NCI-H1105 treated with DMSO at 0.1 percent for 48 hours (cell line): Measurements from ENCODE around the gene CD47.
A peak's percentile ranks its signal among the peaks of the same experiment; 100 is the strongest.

ENCODE experiments used
- DNase-seq: peaks from one replicate; lab custom pipeline; 2025; lab: John Stamatoyannopoulos, UW

The CD47 gene

DNA sequence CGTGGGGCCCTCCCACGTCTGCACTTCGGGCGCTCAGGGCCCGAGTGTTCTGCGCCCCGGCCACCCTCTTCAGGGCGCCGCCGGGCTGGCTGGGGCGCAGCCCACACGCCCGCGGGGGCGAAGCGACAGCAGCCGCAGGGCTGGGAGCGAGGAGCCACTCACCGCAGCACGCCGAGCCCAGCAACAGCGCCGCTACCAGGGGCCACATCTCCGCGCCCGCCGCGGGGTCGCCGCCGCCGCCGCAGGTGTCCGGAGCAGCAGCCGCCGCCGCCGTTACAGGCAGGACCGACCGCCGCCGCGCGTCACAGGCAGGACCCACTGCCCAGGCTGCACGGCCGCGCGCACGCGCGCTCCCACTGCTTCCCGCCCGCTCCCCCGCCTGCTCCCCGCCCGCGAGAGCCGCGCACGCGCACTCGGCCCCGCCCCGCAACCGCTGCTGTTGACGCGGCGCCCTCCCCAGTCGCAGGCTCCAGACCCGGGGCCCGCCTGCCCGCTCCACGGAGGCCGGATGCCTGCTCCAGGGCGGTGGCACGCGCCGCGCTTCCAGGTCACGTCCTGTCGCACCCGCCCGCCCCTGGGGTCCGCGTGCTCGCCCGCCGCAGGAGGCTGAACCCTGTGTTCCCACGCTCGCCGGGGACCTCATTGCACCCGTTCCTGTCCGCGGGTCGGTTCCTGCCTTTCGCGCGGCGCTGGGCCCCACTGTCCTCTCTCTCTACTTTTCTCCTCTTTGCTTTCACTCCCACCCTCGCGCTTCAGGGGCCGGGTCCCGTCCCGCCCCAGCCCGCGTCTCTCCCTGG, at the start of gene CD47:
CD47 (minus strand) TSS at position 331 of the 797 bp plus-strand sequence; CDS start at position 208, 123 bp downstream.
- peak; percentile 87 for DNase-seq

GRCh38 chr3:108137460-108137814, 46.6 kb upstream of the CD47 start:
- peak; percentile 60 for DNase-seq

DNA sequence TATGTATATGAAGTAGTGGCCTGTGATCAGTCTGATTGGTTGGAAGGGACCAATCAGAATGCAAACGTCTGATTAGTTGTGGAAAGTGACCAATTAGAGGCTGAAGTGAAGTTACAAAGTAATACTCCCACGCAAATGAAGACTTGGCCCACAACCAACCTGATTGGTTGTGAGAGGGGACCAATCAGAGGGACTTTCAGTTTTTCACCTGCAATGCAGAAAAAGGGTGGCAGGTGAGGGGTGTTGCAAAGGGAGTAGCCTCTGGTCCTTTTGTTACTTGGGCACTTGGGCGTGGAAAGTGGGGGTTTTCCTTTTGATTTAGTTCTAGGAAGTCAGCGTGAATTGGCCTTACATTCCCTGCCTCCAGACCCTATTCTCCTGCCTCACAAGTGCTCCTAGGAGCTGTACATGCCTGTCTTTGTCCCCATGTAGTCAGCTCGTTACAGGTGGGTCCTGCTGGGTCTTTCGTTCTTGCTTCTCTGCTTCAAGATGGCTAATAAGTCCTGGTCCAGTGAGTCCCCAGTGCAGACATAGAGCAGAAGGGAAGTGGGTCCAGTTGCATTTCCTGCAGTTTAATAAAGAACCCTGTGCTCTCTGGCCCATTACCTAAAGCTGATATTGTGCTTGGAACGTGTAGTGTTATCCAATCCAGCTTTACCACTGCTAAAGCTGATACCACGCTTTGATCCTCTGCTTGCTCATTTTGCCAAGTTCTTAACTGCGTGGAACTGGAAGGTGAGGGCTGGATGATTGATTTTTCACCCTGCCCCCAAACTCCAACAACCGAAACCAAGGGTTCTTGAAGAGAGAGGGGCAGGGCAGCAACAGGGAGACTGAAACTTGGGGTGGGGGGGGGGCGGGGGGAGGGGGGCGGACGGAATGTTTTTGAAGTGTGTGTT, 46.0 kb upstream of the CD47 start:
- DNase-seq: peak; percentile 60

- DNase-seq: no peak
These were observed 43.7 kb upstream of the CD47 start for GRCh38 chr3:108134555-108134880.

DNA sequence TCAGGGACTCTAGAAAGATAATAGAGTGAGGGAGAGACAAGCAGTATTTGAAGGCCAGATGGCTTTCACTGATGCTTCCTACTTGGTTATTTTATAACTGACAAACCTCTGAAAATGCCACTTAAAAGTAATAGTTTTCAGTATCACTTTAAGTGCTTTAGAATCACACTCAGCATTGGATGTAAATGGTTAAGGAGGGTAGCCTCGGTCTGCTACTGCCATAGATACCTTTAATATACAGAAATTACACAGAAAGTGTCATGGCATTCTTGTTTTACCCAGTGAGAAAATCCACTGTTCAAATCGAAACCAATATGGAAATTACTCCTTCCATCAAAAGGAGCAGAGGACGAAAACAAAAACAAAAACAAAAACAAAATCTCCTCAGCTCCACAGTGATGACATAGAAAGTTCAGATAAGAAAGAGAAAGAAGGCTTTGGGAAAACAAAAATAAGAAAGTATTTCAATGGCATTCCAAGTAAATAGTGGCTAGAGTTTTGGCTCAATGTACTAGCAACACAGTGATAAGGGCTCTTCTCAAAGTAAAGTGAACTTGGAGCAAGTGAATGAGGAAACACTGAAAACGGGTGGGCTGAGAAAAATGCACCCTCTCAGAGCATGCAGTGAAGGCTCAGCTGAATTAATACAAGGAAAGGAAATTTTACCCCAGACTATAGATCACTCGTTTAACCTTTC, 43.2 kb upstream of the CD47 start:
- DNase-seq: no peak

DNA sequence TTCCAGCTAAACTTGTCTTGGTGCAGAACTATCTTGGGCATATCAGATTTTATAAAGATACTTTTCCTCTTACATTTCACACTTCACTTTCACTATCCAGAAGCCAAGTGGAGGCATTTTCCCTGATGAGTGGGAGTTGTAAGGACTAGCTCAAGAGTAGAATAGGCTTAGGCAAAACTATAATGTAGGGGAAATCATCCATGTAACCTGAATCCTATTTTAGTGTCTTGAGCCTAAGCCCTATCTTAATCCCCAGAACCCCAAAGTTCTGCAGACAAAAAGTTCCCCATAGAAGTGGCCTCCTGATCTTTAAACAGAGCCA, 42.2 kb upstream of the CD47 start:
- DNase-seq: no peak

DNA sequence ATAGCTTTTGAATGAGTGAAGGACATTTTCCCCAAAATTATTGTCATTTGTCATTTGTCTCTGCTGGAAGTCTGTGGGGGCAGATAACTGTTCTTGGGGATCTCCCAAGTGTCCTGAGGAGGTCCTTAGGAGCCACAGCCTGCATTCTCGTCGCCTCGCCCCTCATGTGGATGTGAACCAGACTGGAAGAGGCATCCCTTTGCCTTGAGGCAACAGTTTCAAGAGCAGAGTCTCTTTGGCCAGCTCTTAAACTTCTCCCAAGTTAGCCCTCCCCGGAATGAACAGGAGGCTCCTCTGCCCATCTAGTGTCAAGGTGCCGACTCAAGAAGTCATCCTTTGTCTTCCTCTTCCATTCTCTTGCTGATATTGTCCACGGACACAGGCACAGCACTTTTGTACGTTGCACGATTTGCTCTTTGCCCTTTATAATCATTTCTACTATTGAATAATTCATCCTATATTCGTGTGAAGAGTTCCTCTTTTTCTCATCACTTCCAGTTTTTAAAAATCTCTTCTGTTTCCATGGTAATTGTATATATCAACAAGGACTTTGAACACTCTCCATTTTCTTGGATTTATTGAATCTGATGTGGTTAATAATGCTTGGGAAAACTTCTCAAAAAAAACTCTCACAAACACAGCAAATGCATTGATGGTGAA, 40.8 kb upstream of the CD47 start:
- no peak for DNase-seq

DNA sequence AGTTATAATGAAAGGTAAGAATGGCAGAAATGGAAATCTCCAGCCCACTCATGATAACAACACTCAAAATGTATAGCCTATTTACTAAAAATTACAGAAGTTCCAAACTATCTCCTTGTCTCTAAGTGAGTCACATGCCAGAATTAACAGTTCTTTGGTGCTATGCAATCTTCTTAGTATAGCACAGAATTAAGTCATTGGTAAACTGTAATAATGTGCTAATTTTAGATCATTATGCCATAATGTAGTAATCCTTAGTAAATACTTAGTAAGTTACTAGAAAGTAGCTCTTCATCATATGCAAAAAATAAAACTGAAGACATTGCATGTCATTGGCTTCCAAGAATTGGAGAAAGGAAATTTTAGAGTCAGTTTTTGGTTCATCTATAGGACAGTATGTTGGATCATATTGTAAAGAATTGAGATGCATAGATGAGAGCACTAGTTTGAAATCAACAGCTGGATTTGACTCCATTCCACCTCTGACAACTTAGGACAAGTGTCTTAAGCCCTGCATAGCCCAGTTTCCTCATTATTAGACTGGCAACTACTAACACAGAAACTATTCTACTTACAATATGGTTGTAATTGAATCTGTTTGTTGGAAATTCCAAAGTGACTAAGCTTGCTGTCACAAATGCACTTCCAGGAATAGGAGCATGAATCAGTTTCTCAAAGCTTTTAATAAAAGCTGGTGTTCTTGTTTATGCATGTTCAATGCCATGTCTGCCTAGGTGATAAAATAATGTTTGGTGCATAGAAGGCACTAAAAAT, 40.1 kb upstream of the CD47 start:
- DNase-seq: no peak

- DNase-seq: no peak
These were observed 39.4 kb upstream of the CD47 start for GRCh38 chr3:108130236-108130635.

DNA sequence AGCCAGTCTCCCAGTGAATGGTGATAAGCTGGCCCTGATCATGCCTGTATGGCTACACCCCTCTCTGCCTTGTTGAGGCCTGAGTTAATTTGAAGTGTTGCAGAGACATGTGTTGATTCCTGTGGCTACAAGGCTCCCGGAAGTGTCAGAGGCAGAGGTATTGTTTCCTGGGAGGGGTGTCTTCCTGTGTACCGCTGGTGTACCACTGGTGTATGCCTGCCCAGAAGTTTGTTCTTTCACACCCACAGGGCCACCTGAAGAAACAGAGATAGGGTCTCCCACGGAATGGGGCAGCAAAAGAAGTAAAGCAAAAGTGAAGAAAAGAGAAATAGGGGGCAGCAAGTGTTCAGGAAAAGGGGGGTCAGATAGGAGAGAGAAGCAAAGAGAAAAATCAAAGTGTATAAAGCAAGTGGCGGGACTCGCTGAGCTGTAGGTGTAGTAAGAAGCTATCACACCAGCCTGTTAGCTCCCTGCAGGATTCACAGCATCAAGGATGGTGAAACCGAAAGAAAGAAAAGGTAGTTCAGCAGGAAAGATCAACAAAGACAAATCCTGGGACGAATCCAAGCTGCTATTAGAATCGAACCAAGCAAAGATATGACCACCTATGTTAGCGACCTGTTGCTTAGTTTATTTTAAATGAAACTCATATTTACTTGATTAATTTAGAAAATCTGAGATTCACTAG, 36.6 kb upstream of the CD47 start:
- no peak for DNase-seq

DNA sequence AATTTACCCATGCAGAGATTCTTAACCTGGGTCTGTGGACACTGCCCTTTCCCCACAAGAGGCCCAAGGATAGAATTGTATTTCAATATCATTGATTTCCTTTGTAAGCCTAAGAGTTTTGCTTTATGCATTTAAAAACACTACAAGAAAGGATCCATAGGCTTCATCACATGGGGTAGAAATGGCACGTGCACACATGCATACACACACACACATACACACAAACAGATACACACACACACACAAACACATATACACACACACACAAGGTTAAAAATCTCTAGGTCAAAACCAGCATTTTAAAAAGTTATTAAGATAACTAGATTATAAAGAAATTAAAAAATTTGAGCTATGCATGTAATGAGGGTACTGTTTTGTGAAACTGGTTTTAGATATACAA, 35.5 kb upstream of the CD47 start:
- DNase-seq: no peak

DNA sequence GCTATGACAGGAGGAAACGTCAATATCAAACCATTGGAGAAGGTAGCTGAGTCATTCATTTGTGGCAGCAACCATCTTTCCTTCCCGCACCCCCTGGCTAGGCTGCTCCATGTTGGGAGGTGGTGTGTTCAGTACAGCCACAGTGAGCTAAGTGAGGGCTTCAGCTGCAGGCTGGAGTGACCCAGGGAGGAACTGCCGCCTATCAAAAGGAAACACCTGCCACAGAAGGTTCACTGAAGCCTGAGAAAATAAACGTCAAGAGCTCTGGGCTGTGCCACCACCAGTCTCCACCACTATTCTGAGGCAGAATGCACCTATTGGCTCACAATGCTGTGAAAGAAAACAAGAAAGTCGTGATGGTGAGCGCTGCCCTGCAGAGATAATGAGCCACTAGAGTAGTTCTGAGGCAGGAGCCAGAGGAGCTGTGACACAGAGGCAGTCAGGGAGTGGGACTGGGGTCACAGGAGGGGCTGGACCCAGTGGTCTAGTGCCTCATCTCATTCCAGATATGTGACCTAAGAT, 34.8 kb upstream of the CD47 start:
- peak; percentile 85 for DNase-seq

DNA sequence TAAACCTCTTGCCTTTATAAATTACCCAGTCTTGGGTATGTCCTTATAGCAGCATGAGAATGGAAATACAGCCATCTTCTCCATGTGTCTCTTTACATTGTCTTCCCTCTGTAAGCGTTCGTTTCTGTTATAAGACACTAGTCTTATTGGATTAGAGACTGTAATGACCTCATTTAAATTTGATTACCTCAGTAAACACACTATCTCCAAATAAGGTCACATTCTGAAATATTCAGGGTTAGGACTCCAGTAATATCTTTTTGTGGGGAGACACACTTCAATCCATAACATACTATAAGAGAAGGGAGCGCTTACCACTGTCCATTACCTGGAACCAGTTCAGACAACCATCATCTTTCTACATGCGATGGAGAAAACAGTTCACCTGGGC, 34.3 kb upstream of the CD47 start:
- DNase-seq: no peak

GRCh38 chr3:108124337-108125152, 33.7 kb upstream of the CD47 start:
- no peak for DNase-seq

GRCh38 chr3:108123326-108123725, 32.5 kb upstream of the CD47 start:
- DNase-seq: no peak

DNA sequence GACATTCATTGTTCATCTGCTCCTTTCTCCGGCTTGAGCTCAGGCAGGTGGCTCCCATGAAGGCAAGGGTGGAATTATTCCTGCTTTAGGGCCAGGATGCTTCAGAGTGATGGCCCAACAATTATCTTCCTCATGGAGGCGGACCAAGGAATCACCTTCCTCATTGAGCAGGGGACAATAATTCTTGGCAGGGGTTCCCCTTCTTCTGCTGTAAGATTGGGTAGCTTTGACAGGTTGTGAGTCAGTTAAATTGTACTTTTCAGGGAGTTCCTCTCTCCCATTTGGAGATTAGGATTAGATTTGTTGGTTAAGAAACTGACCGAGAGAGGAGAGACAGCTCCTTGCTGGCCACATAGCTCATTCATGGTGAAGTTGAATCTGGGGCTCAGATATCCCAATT, 31.4 kb upstream of the CD47 start:
- peak; percentile 87 for DNase-seq

DNA sequence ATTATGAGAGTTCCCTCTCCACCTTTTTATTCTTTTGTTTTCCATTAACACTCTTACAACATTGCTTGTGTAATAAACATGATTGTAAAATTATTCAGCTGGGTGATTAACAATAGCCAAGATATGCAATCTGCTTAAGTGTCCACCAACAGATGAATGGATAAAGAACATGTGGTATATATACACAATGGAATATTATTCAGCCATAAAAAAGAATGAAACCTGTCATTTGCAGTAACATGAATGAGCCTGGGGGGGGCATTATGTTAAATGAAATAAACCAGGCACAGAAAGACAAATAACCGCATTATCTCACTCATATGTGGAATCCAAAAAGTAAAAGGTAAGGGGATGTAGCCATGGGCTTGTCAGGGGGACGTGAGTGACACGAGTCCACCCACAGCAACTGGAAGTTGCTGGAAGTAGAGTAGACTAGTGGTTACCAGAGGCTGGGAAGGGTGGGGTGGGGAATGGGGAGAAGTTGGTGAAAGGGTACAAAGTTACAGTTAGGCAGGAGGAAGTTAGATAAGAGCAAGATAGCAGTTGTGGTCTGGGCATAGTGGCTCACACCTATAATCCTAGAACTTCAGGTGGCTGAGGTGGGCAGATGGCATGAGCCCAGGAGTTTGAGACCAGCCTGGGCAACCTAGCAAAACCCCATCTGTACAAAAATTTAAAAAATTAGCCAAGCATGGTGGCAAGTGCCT, 28.7 kb upstream of the CD47 start:
- DNase-seq: no peak

DNA sequence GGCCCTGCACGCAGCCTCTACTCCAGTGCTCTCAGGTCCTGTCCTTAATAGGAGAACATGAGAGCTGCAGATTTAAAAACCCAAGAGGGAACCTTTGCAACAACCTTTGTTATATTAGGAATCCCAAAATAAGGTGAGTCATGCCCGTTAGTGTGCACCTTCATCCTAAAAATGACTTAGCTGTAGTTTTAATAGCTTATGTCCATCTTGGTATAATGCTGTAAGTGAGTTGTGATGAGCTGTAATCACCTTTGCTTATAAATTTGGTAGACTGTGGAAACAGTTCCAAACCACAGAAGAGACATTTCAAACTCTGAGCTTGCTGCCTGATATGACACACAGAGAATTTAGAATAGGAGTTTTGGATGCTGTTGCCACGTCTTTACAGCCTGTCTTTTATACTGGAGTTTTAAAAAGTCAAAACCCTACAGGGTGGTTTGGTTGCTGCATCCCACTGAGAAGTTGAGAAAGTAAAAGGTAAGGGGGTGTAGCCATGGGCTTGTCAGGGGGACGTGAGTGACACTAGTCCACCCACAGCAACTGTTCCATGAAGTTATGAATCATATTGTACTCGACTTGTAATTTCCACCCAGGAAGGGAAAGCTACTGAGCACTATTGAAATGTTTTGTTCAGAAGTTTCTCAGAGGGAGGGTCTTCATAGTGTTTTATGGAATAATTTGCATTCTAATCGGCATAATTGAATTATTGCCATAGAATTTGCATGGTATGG, 27.4 kb upstream of the CD47 start:
- no peak for DNase-seq
